A673 (cell line): Measurements from ENCODE around the gene COQ10B. TPM values are rescaled to one million over a fixed set of nuclear protein-coding genes. Genes with fewer than 3 reads are reported as not detected.

Experiments
- BruUV-seq: library from RNA; stranded (reverse); fragments of 400-500 nt; replicated peaks from 2 replicates; lab custom pipeline; 2021; lab: Mats Ljungman, UMichigan
- CTCF ChIA-PET: fragments of 300-600 bp; sonication (Branson Sonifier 250); formaldehyde crosslinking; loops from one replicate; lab custom pipeline; 2022; ENCODE audit warnings: antibody characterized with exemption; lab: Charles Lee
- POLR2A ChIA-PET: fragments of 300-600 bp; sonication (Branson Sonifier 250); formaldehyde crosslinking; loops from one replicate; lab custom pipeline; 2022; ENCODE audit warnings: antibody characterized with exemption; ENCODE audit not compliant: low non-redundant PET; lab: Charles Lee
- DNase-seq: peaks from one replicate; pipeline ENCODE4 v3.0.0-alpha.2; 2015; ENCODE audit warnings: low spot score
- H3K27ac ChIP-seq: fragments of 200-600 bp; sonication (generic); 2 replicates; pipeline ENCODE4 v1.5.1; 2016; ENCODE audit warnings: mixed run types, low read depth, mild to moderate bottlenecking, mixed read lengths, antibody characterized with exemption, low read length; ENCODE audit not compliant: poor library complexity, severe bottlenecking
- H3K27me3 ChIP-seq: fragments of 200-600 bp; sonication (generic); replicated peaks from 2 replicates; pipeline ENCODE4 v1.6.1; 2017; ENCODE audit warnings: mixed run types, low read depth, mild to moderate bottlenecking, mixed read lengths, antibody characterized with exemption, low read length; ENCODE audit not compliant: insufficient read depth, poor library complexity
- H3K36me3 ChIP-seq: fragments of 200-600 bp; sonication (generic); 2 replicates; pipeline ENCODE4 v1.6.1; 2016; ENCODE audit warnings: mixed run types, mild to moderate bottlenecking, mixed read lengths, antibody characterized with exemption, low read length; ENCODE audit not compliant: insufficient read depth, poor library complexity, severe bottlenecking
- H3K4me1 ChIP-seq: fragments of 200-600 bp; sonication (generic); 2 replicates; pipeline ENCODE4 v1.6.1; 2017; ENCODE audit warnings: mixed run types, mild to moderate bottlenecking, mixed read lengths, antibody characterized with exemption, low read length; ENCODE audit not compliant: insufficient read depth, poor library complexity, severe bottlenecking
- H3K4me3 ChIP-seq: fragments of 200-600 bp; sonication (generic); 2 replicates; pipeline ENCODE4 v1.5.1; 2016; ENCODE audit warnings: low read depth, mixed run types, mild to moderate bottlenecking, mixed read lengths, low read length; ENCODE audit not compliant: poor library complexity, severe bottlenecking
- H3K9me3 ChIP-seq: fragments of 200-600 bp; sonication (generic); 2 replicates; pipeline ENCODE4 v1.6.1; 2016; ENCODE audit warnings: mixed run types, low read depth, mild to moderate bottlenecking, mixed read lengths, antibody characterized with exemption, low read length; ENCODE audit not compliant: poor library complexity, severe bottlenecking
- CTCF ChIP-seq: fragments of 300-800, 200-600 bp; sonication (generic); conservative IDR thresholded peaks from 2 replicates; pipeline ENCODE4 v1.5.1; 2017; ENCODE audit warnings: low read depth, mild to moderate bottlenecking, antibody characterized with exemption, low read length, moderate library complexity, mixed read lengths
- EZH2 ChIP-seq: fragments of 200-600 bp; sonication (generic); IDR thresholded peaks from 2 replicates; pipeline ENCODE4 v1.6.1; 2017; ENCODE audit warnings: borderline replicate concordance, low read depth, mild to moderate bottlenecking, mixed read lengths, antibody characterized with exemption, low read length; ENCODE audit not compliant: poor library complexity, severe bottlenecking
- intact Hi-C: fragments of 100-400 bp; cut with micrococcal nuclease; formaldehyde crosslinking; loops from one replicate; pipeline ENCODE4 v1.10.0; 2022; ENCODE audit not compliant: unreplicated experiment
- total RNA-seq: library from RNA; stranded (reverse); gene quantifications from 2 replicates; pipeline ENCODE4 v1.2.3, GENCODE V29; 2021

The COQ10B gene
- total RNA-seq, 1 experiment from 2014 or later = 17.1 TPM

- CTCF ChIA-PET = no interaction called here
- no peak overlapping the region for H3K4me3 ChIP-seq
- no peaks in the 10 kb centered on the region for H3K27me3 ChIP-seq
- TF ChIP-seq CTCF (no peak), EZH2 (no peak)
- peaks cover 11% of the 10 kb centered on the region for H3K4me1 ChIP-seq
- no peaks in the 10 kb centered on the region for H3K9me3 ChIP-seq
- peaks cover 56% of the 10 kb centered on the region for H3K36me3 ChIP-seq
- DNase-seq = no peak
- intact Hi-C loops = loop anchor here (10.0 kb wide), 1 partner anchor 351 kb away; no protein-coding TSS in a partner anchor
- no TSS peak for BruUV-seq
- no peak overlapping the region for H3K27ac ChIP-seq
- POLR2A ChIA-PET = no interaction called here
Measured at GRCh38 chr2:197423307-197423706, 30.0 kb upstream of the COQ10B start.

- Histone ChIP-seq H3K9me3 (no peaks in the 10 kb centered on the region), H3K27me3 (no peaks in the 10 kb centered on the region), H3K4me3 (no peak overlapping the region), H3K36me3 (peaks cover 40% of the 10 kb centered on the region), H3K27ac (no peak overlapping the region), H3K4me1 (peaks cover 12% of the 10 kb centered on the region)
- BruUV-seq = no TSS peak
- ChIA-PET CTCF (no interaction called here), POLR2A (no interaction called here)
- TF ChIP-seq EZH2 (no peak), CTCF (no peak)
- no peak for DNase-seq
- intact Hi-C loops = loop anchor here (10.0 kb wide), 1 partner anchor 349 kb away; no protein-coding TSS in a partner anchor
Measured at GRCh38 chr2:197425550-197425949, 27.8 kb upstream of the COQ10B start.

- POLR2A ChIA-PET = no interaction called here
- intact Hi-C loops = loop anchor here (10.0 kb wide), 1 partner anchor 348 kb away; no protein-coding TSS in a partner anchor
Measured at GRCh38 chr2:197426723-197427603, 26.4 kb upstream of the COQ10B start.

More at GRCh38 chr2:197426723-197427603, 26.4 kb upstream of the COQ10B start:
- Histone ChIP-seq H3K27ac (no peak overlapping the region), H3K9me3 (no peaks in the 10 kb centered on the region), H3K36me3 (peaks cover 26% of the 10 kb centered on the region), H3K27me3 (no peaks in the 10 kb centered on the region), H3K4me1 (peaks cover 12% of the 10 kb centered on the region), H3K4me3 (no peak overlapping the region)
- no peak for DNase-seq
- CTCF ChIA-PET = no interaction called here
- no peak for TF ChIP-seq EZH2
- no peak for TF ChIP-seq CTCF
- BruUV-seq = no TSS peak
